ENCODE results near the gene MICA.

GRCh38 chr6:31354864-31355582, 48.4 kb upstream of the MICA start:
- TF ChIP-seq CTCF (IDR thresholded peaks at IDR 0.05 in 4 of 5, conservative IDR thresholded peaks at IDR 0.05 in 1 of 5): no peak
- TF ChIP-seq POLR2A (IDR thresholded peaks at IDR 0.05): no peak

Measured in gastrocnemius medialis (tissue), 4 donors.